Tibial nerve (tissue), 4 donors: ENCODE measurements around the gene PAQR4. TPM values are rescaled to one million over a fixed set of nuclear protein-coding genes. Genes with fewer than 3 reads are reported as not detected.

Experiments
- DNase-seq, 2 donors: peaks; one replicate each; pipeline ENCODE4 v3.0.0-alpha.2; 2019; ENCODE audit warnings: low spot score in 2 of 2
- H3K27ac ChIP-seq, 4 donors: fragments of 200-600 bp; sonication (generic) in 3 of 4; one replicate each; pipeline ENCODE4 v1.5.1; 2017 to 2019; ENCODE audit warnings: mild to moderate bottlenecking in 1 of 4
- H3K27me3 ChIP-seq, 2 donors: fragments of 200-600 bp; sonication (generic) in 1 of 2; one replicate each; pipeline versions ENCODE4 v1.5.1 to v1.6.0; 2017 to 2019
- H3K36me3 ChIP-seq, 3 donors: fragments of 200-600 bp; sonication (generic); one replicate each; pipeline ENCODE4 v1.5.1; 2018 to 2019
- H3K4me1 ChIP-seq, 4 donors: fragments of 200-600 bp; sonication (generic) in 3 of 4; one replicate each; pipeline ENCODE4 v1.5.1; 2017 to 2019
- H3K4me3 ChIP-seq, 4 donors: fragments of 200-600 bp; sonication (generic) in 3 of 4; one replicate each; pipeline ENCODE4 v1.5.1; 2017 to 2019; ENCODE audit warnings: mild to moderate bottlenecking in 1 of 4, moderate library complexity in 1 of 4
- H3K9me3 ChIP-seq, 4 donors: fragments of 200-600 bp; sonication (generic) in 3 of 4; one replicate each; pipeline ENCODE4 v1.5.1; 2017 to 2019
- EP300 ChIP-seq, 2 donors: sonication (generic); formaldehyde crosslinking; IDR thresholded peaks; one replicate each; pipeline ENCODE4 v1.6.1; 2017; ENCODE audit warnings: antibody characterized with exemption in 2 of 2, mild to moderate bottlenecking in 1 of 2
- POLR2A ChIP-seq, 2 donors: fragments of 450-650 bp; IDR thresholded peaks; one replicate each; pipeline ENCODE4 v1.6.1; 2017; ENCODE audit warnings: antibody characterized with exemption in 2 of 2, mild to moderate bottlenecking in 2 of 2, moderate library complexity in 2 of 2
- WGBS, 2 donors: methylation state at CpG; one replicate each; pipeline ENCODE4 v1.1.5; 2018; 5-methylcytosine and 5-hydroxymethylcytosine counted together
- total RNA-seq, 4 donors: library from RNA; depleted of rRNA; stranded (reverse); fragments of >200 nt; gene quantifications; one replicate each; pipeline ENCODE4 v1.1.0, GENCODE V29; 2016
- TF ChIP-seq, protein P1 (sequence below), 5 experiments: fragments of 200-600 bp in 3 of 5; fragments of 450-650 bp in 2 of 5; sonication (generic) in 3 of 5; IDR thresholded peaks; one replicate each; pipeline ENCODE4 v1.5.1; 2016 to 2019; ENCODE audit warnings: antibody characterized with exemption in 5 of 5, mild to moderate bottlenecking in 3 of 5, moderate library complexity in 2 of 5

The PAQR4 gene
- 10 to 100 TPM in 1 of 4 donors, 1 to 10 TPM in 3; 5.1 to 15.0 (median 7.9) TPM for total RNA-seq

DNA sequence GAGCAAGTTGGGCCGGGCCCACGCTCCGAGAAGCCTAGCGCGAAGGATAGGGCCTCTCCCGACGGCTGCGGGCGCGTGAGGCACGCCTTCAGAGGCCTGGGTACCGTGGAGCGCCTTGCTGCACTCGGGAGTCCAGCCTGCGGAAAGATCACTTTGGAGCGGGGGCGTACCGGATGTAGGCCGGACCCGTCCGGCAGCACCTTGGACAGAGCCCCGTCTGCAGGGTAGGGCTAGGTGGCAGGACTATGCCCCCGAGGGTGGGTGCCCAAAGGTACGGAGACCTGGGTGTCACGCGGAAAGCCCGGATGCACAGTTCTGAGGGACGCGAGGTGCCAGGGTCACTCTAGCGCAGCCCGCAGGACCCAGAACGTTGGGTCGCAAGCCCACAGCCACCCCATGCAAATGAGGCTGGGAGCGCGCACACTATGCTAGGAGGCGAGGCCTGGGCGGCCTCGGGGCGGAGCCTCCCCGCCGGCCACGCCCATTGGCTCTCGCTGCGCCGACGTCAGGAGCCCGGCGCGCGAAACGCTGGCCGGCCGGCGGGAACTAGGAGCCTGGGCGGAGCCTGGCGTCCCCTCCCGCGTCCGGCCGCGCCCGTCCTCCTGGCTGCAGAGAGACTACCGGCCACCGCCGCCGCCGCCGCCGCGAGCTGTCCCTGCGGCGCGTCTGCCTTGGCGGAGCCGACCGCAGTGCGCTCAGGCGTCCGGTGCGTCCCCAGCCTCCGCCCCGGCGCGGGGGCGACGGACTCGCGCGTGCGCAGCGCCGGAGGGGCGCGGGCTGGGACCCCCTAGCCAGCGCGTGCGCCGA lies at the start of gene PAQR4:
Gene PAQR4 (plus strand): TSS at position 611 of the 807 bp plus-strand sequence. CDS start 327 bp downstream, outside the sequence.
- H3K36me3 ChIP-seq = peaks cover 0 to 19% (median 0%) of the 10 kb centered on the region in 3 donors
- peaks cover 0 to 68% (median 30%) of the 10 kb centered on the region in 4 donors for H3K4me1 ChIP-seq
- peak in 1 of 2 donors; percentile 40 for TF ChIP-seq EP300 (IDR thresholded peaks at IDR 0.05)
- TF ChIP-seq, protein P1, sequence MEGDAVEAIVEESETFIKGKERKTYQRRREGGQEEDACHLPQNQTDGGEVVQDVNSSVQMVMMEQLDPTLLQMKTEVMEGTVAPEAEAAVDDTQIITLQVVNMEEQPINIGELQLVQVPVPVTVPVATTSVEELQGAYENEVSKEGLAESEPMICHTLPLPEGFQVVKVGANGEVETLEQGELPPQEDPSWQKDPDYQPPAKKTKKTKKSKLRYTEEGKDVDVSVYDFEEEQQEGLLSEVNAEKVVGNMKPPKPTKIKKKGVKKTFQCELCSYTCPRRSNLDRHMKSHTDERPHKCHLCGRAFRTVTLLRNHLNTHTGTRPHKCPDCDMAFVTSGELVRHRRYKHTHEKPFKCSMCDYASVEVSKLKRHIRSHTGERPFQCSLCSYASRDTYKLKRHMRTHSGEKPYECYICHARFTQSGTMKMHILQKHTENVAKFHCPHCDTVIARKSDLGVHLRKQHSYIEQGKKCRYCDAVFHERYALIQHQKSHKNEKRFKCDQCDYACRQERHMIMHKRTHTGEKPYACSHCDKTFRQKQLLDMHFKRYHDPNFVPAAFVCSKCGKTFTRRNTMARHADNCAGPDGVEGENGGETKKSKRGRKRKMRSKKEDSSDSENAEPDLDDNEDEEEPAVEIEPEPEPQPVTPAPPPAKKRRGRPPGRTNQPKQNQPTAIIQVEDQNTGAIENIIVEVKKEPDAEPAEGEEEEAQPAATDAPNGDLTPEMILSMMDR (IDR thresholded peaks at IDR 0.05) = peak in 1 of 5 experiments; percentile 17
- peak in 1 of 2 donors; percentile 43 for TF ChIP-seq POLR2A (IDR thresholded peaks at IDR 0.05)
- peaks cover 0 to 45% of the 10 kb centered on the region in 2 donors for H3K27me3 ChIP-seq
- no peaks in the 10 kb centered on the region for H3K9me3 ChIP-seq
- peak; percentile 53 to 59 for DNase-seq
- 0 to 2% methylated on average over 39 to 40 of the region's 98 CpGs for WGBS, 2 donors
- peak within 1 kb of the TSS; percentile 44 to 84 (median 52) for H3K4me3 ChIP-seq
- H3K27ac ChIP-seq = peak within 1 kb of the TSS in 3 of 4 donors; percentile 66 to 77 (median 71)

DNA sequence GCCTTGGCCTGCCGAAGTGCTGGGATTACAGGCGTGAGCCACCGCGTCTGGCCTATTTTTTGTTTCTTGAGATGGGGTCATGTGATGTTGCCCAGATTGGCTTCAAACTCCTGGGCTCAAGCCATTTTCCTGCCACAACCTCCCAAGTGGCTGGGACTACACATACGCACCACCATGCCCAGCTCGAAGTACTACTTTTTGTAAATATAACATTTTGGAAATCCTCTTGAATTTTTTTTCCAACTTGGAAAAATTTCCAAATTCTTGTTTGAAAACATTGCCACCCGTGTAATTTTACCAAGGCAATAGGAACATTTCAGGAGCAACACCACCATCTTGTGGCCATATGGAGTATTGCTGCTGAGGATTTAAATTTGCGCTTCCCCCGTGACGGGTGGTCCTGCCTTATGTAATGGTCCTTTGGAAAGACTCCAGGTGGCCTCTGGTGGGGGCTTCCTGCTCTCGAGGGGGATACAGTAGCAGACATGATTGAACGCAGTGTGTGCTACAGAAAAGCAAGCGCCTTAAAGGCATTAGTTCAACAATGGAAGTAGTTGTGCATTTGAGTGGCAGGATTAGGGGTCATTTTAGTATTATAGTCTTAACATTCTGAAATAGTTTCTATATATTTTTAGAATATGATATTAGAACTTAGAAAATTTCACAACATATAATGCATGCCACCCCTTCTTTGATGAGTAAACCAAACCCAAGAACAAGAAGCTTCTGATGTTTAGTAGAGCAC lies 49.5 kb upstream of the PAQR4 start:
- H3K9me3 ChIP-seq = no peaks in the 10 kb centered on the region
- H3K36me3 ChIP-seq = peaks cover 0 to 52% (median 6%) of the 10 kb centered on the region in 3 donors
- WGBS, 2 donors = 5 to 6% methylated on average over 13 of the region's 13 CpGs
- no peak for TF ChIP-seq POLR2A (IDR thresholded peaks at IDR 0.05)
- peak; percentile 15 to 34 for TF ChIP-seq EP300 (IDR thresholded peaks at IDR 0.05)
- TF ChIP-seq, protein P1 (IDR thresholded peaks at IDR 0.05) = peak; percentile 85 to 94 (median 92)
- H3K27me3 ChIP-seq = no peaks in the 10 kb centered on the region
- H3K4me1 ChIP-seq = peaks cover 0 to 12% (median 0%) of the 10 kb centered on the region in 4 donors
- H3K27ac ChIP-seq = peak overlapping the region in 3 of 4 donors; percentile 6 to 86 (median 77)
- H3K4me3 ChIP-seq = no peak overlapping the region
- peak in 1 of 2 donors; percentile 77 for DNase-seq

DNA sequence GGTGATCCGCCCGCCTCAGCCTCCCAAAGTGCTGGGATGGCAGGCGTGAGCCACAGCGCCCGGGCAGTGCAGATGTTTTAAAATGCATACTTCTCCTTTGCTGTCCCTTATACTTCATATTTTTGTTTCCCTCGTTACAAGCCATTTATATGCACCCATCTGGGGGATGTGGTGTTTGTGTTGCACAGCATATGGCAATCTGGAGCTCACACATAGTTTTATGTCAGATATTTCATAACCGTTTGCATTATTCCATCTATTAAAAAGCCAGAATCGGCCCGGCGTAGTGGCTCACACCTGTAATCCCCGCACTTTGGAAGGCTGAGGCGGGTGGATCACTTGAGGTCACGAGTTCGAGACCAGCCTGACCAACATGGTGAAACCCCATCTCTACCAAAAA lies 45.7 kb upstream of the PAQR4 start:
- peaks cover 0 to 28% (median 0%) of the 10 kb centered on the region in 3 donors for H3K36me3 ChIP-seq
- H3K27ac ChIP-seq = no peak overlapping the region
- TF ChIP-seq POLR2A (IDR thresholded peaks at IDR 0.05) (no peak), EP300 (IDR thresholded peaks at IDR 0.05) (no peak)
- TF ChIP-seq, protein P1 (IDR thresholded peaks at IDR 0.05) = no peak
- H3K4me1 ChIP-seq = peaks cover 0 to 38% (median 6%) of the 10 kb centered on the region in 4 donors
- no peak for DNase-seq
- H3K27me3 ChIP-seq = no peaks in the 10 kb centered on the region
- 93 to 95% methylated on average over 14 of the region's 14 CpGs for WGBS, 2 donors
- H3K4me3 ChIP-seq = no peak overlapping the region
- no peaks in the 10 kb centered on the region for H3K9me3 ChIP-seq

DNA sequence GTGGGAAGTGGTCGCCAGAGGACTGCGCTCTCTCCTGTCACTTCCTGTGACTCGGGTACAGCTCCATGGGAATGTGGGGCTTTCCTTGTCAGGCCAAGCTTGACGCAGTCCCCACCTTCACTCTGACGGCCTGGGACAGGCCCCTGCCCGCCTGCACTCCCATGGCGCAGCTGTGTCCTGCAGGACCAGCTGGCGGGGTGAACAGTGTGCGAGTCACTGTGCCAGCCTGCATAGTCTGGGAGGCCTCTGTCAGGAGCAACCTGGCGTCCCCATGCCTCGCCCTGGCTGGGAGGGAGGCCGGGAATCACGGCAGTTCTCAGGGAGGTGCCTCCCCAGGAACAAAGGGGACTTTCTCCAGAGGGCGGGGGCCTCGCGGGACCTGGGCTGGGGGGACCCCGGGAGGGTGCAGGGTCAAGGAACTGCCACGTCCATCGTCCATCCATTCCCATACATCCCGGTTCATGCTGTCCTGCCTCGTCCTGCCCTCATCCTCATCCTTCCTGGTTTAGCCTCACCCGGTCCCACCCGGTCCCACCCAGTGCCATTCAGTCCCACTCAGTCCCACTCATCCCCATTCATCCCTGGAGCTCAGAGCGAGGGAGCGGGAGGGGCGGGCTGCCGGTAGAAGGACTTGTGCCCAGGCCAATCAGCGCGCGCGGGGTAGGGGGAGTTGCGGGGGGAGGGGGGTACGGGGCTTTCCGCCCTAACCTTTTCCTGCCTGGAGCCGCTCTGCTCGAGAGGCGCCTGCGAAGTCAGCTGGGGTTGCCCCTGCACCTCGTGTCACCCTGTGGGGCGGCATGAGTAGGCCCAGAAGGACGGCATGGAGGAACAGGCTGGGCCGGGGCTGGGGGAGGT lies 44.0 kb upstream of the PAQR4 start:
- WGBS, 2 donors = 55 to 58% methylated on average over 23 to 24 of the region's 42 CpGs
- Histone ChIP-seq H3K9me3 (no peaks in the 10 kb centered on the region), H3K27ac (peak overlapping the region in 2 of 4 donors; percentile 50 to 75), H3K4me3 (no peak overlapping the region), H3K27me3 (no peaks in the 10 kb centered on the region), H3K4me1 (peaks cover 0 to 26% (median 6%) of the 10 kb centered on the region in 4 donors), H3K36me3 (peaks cover 0 to 41% (median 0%) of the 10 kb centered on the region in 3 donors)
- TF ChIP-seq, protein P1 (IDR thresholded peaks at IDR 0.05) = no peak
- TF ChIP-seq POLR2A (IDR thresholded peaks at IDR 0.05) (no peak), EP300 (IDR thresholded peaks at IDR 0.05) (no peak)
- DNase-seq = no peak
